Astrocyte (in vitro differentiated cells and primary cell): ENCODE measurements around the gene ABHD5. TPM values are rescaled to one million over a fixed set of nuclear protein-coding genes. Genes with fewer than 3 reads are reported as not detected.

Experiments used
- DNase-seq: peaks from one replicate; pipeline ENCODE4 v3.0.0-alpha.2; 2010; ENCODE audit warnings: low read depth
- FAIRE-seq: peaks from 2 replicates; lab custom pipeline; 2011; peaks lifted over from hg19 to GRCh38; lab: Jason Lieb, UNC
- H2AFZ ChIP-seq: 2 replicates; pipeline ENCODE4 v1.6.0; 2012; ENCODE audit warnings: low read depth, low read length, inconsistent platforms
- H3K27ac ChIP-seq: 2 replicates; pipeline ENCODE4 v1.5.1; 2011; ENCODE audit warnings: low read depth, low read length, inconsistent platforms
- H3K27me3 ChIP-seq: 2 replicates; pipeline ENCODE4 v1.6.0; 2011; ENCODE audit warnings: low read length, inconsistent platforms; ENCODE audit not compliant: insufficient read depth
- H3K36me3 ChIP-seq: 2 replicates; pipeline ENCODE4 v1.5.1; 2011; ENCODE audit warnings: low read length, inconsistent platforms; ENCODE audit not compliant: insufficient read depth
- H3K4me1 ChIP-seq: 2 replicates; pipeline ENCODE4 v1.5.1; 2011; ENCODE audit warnings: low read length, inconsistent platforms; ENCODE audit not compliant: insufficient read depth
- H3K4me2 ChIP-seq: 2 replicates; pipeline ENCODE4 v1.6.0; 2012; ENCODE audit warnings: low read length, inconsistent platforms
- H3K4me3 ChIP-seq: 2 replicates; pipeline ENCODE4 v1.5.1; 2011; ENCODE audit warnings: low read depth, mild to moderate bottlenecking, low read length, inconsistent platforms; ENCODE audit not compliant: insufficient read depth
- H3K79me2 ChIP-seq: 2 replicates; pipeline ENCODE4 v1.6.0; 2012; ENCODE audit warnings: mild to moderate bottlenecking, low read length, inconsistent platforms; ENCODE audit not compliant: insufficient read depth
- H3K9ac ChIP-seq: 2 replicates; pipeline ENCODE4 v1.6.0; 2012; ENCODE audit warnings: mild to moderate bottlenecking, low read length, inconsistent platforms
- H3K9me3 ChIP-seq: 2 replicates; pipeline ENCODE4 v1.5.1; 2012; ENCODE audit warnings: low read depth, mild to moderate bottlenecking, low read length, inconsistent platforms; ENCODE audit not compliant: insufficient read depth
- H4K20me1 ChIP-seq: 2 replicates; pipeline ENCODE4 v1.6.0; 2012; ENCODE audit warnings: low read length, inconsistent platforms; ENCODE audit not compliant: insufficient read depth
- H3K27ac Mint-ChIP-seq: one replicate; pipeline ENCODE4 v1.8.0; 2021; ENCODE audit warnings: mild to moderate bottlenecking, mixed read lengths; ENCODE audit not compliant: unreplicated experiment
- H3K27me3 Mint-ChIP-seq: one replicate; pipeline ENCODE4 v1.8.0; 2021; ENCODE audit warnings: low read depth, mixed read lengths; ENCODE audit not compliant: unreplicated experiment
- H3K36me3 Mint-ChIP-seq: one replicate; pipeline ENCODE4 v1.8.0; 2021; ENCODE audit warnings: low read depth, mixed read lengths; ENCODE audit not compliant: unreplicated experiment
- H3K4me1 Mint-ChIP-seq: one replicate; pipeline ENCODE4 v1.8.0; 2021; ENCODE audit warnings: low read depth, mixed read lengths; ENCODE audit not compliant: unreplicated experiment
- H3K4me3 Mint-ChIP-seq: one replicate; pipeline ENCODE4 v1.8.0; 2021; ENCODE audit warnings: mild to moderate bottlenecking, moderate library complexity, mixed read lengths; ENCODE audit not compliant: unreplicated experiment
- H3K9me3 Mint-ChIP-seq: one replicate; pipeline ENCODE4 v1.8.0; 2021; ENCODE audit warnings: mild to moderate bottlenecking, mixed read lengths; ENCODE audit not compliant: unreplicated experiment
- EZH2 ChIP-seq: IDR thresholded peaks from 2 replicates; pipeline ENCODE4 v1.6.1; 2012; ENCODE audit warnings: mild to moderate bottlenecking, low read length, inconsistent platforms; ENCODE audit not compliant: insufficient read depth
- total RNA-seq: library from RNA; stranded (reverse); gene quantifications from 2 replicates; pipeline ENCODE4 v1.2.1, GENCODE V29; 2021
- TF ChIP-seq, protein P1 (sequence below): IDR thresholded peaks from 2 replicates; pipeline ENCODE4 v1.5.1; 2011; ENCODE audit warnings: low read depth, mild to moderate bottlenecking, inconsistent platforms, low read length, moderate library complexity; ENCODE audit not compliant: insufficient read depth

The ABHD5 gene
- total RNA-seq, 1 donor from 2014 or later = 18.3 TPM

DNA sequence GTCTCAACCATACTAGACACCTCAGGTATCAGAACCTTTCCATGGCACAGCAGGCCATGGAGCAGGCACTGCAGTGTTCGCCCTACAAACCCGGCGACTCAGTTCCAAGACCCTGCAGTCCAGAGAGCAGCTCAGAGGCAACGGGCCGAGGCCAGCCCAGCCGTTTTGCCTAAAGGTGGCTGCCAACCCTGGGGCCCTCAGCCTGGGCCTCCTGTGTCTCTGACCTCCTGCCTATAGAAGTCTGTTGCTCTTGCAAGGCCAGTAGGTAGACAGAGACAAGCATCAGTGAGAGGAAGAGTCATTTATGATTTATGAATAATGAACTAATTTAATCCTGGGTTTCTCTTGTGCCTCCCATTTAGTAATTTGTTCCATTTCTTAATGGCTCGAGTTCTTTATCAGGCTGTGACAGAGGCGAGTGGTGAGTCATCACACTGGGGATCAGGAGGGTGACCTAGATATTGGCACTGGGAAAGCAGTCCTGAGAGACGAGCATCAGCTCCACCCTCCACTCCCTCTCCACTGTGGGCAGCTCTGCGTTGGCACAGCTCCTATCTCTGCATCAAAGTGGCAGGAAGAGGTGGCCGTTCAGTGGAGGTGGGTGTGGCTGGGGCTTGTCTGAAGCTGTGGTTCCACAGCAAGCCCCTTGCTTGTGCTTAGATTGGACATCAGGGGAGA is 79.8 kb downstream of the ABHD5 start:
- Mint-ChIP-seq H3K36me3 (no peaks in the 10 kb centered on the region), H3K4me3 (no peak overlapping the region), H3K4me1 (peaks cover 37% of the 10 kb centered on the region), H3K27ac (no peak overlapping the region), H3K27me3 (no peaks in the 10 kb centered on the region), H3K9me3 (no peaks in the 10 kb centered on the region)
- Histone ChIP-seq H2AFZ (peak overlapping the region; percentile 85), H3K4me2 (peak overlapping the region; percentile 91), H3K27ac (no peak overlapping the region), H3K4me1 (peaks cover 29% of the 10 kb centered on the region), H3K79me2 (no peaks in the 10 kb centered on the region), H3K27me3 (no peaks in the 10 kb centered on the region), H3K36me3 (no peaks in the 10 kb centered on the region), H3K9me3 (no peaks in the 10 kb centered on the region), H3K9ac (no peak overlapping the region), H3K4me3 (no peak overlapping the region), H4K20me1 (no peaks in the 10 kb centered on the region)
- no peak for FAIRE-seq
- DNase-seq = peak; percentile 37
- no peak for TF ChIP-seq EZH2
- TF ChIP-seq, protein P1, sequence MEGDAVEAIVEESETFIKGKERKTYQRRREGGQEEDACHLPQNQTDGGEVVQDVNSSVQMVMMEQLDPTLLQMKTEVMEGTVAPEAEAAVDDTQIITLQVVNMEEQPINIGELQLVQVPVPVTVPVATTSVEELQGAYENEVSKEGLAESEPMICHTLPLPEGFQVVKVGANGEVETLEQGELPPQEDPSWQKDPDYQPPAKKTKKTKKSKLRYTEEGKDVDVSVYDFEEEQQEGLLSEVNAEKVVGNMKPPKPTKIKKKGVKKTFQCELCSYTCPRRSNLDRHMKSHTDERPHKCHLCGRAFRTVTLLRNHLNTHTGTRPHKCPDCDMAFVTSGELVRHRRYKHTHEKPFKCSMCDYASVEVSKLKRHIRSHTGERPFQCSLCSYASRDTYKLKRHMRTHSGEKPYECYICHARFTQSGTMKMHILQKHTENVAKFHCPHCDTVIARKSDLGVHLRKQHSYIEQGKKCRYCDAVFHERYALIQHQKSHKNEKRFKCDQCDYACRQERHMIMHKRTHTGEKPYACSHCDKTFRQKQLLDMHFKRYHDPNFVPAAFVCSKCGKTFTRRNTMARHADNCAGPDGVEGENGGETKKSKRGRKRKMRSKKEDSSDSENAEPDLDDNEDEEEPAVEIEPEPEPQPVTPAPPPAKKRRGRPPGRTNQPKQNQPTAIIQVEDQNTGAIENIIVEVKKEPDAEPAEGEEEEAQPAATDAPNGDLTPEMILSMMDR = no peak

DNA sequence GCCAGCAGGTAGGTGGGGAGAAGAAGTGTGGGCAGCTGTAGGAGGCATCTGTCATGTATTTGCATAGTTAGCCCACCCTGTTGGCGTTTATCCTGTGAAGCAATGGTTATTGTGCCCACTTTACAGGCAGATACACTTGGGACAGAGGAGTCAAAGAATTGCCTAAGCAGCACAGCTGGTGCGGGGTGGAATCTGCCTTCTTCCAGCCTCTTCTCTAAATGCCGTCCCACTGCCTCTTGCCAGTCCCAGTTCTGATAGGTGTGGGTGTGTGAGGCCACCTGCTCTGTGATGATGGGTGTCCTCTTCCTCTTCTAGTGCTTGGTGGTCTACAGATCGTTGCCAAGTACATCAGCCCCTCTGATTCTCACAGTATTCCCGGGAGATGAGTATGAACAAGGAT is 80.9 kb downstream of the ABHD5 start:
- H3K9me3 Mint-ChIP-seq = no peaks in the 10 kb centered on the region

More for the DNA sequence above, 80.9 kb downstream of the ABHD5 start:
- H3K4me1 ChIP-seq = peaks cover 20% of the 10 kb centered on the region
- no peak overlapping the region for H3K4me2 ChIP-seq
- TF ChIP-seq EZH2 = no peak
- TF ChIP-seq, protein P1 = no peak
- no peak overlapping the region for H3K9ac ChIP-seq
- H3K36me3 ChIP-seq = no peaks in the 10 kb centered on the region
- no peaks in the 10 kb centered on the region for H3K27me3 ChIP-seq
- Mint-ChIP-seq H3K4me3 (no peak overlapping the region), H3K27me3 (peaks cover 4% of the 10 kb centered on the region), H3K27ac (no peak overlapping the region), H3K4me1 (peaks cover 29% of the 10 kb centered on the region), H3K36me3 (no peaks in the 10 kb centered on the region)
- H2AFZ ChIP-seq = no peak overlapping the region
- FAIRE-seq (no peak), DNase-seq (no peak)
- no peaks in the 10 kb centered on the region for H4K20me1 ChIP-seq
- no peaks in the 10 kb centered on the region for H3K79me2 ChIP-seq
- no peak overlapping the region for H3K4me3 ChIP-seq
- no peaks in the 10 kb centered on the region for H3K9me3 ChIP-seq
- H3K27ac ChIP-seq = no peak overlapping the region
